ENCODE data around the gene HORMAD2.
"Not testable (repeated sequence)": the region's sequence is repeated elsewhere in the genome, so short reads cannot be mapped to it uniquely, and the experiment has no call there.

Gene HORMAD2

GRCh38 chr22:30206944-30207343 is 126.7 kb downstream of the HORMAD2 start:
- in situ Hi-C loops (cut with MboI; ENCODE audit: low sequenced_read_pairs): no loop called here

- in situ Hi-C loops (cut with MboI; ENCODE audit: low sequenced_read_pairs): no loop called here
These were observed 128.7 kb downstream of the HORMAD2 start for GRCh38 chr22:30208631-30209603.

- in situ Hi-C loops (cut with MboI; ENCODE audit: low sequenced_read_pairs): no loop called here
These were observed 129.4 kb downstream of the HORMAD2 start for GRCh38 chr22:30209642-30210041.

DNA sequence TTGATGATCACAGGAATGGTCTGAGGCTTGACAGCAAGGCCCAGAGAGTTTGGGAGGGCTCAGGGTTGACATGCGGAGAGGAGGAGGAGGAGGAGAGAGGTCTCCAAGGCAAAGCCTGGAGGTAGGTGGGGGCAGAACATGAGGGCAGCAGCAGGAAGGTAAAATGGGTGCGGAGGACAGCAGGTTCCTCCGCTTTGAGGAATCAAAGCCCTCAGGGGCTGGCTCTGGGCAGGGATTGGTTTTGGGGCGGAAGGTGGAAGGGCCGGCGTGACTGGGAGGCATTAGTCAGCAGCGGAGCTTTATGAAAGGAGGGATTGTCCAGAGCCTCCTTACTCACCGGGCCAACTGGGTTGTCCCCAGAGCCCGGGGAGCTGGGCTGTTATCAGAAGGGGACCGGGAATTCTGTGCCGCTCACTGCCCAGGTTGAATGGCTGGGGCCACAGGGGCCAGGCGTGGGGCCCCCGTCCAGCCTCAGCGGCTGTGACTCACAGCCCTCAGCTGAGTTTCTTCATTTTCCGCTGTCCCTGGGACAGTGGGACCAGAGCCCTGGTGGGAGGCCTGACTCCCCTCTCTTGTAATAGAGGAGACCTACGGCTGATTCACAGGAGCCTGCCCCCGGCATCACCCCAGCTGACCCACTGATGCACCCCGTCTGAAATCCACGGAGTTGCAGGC is 130.1 kb downstream of the HORMAD2 start:
- in situ Hi-C loops (cut with MboI; ENCODE audit: low sequenced_read_pairs): no loop called here

- in situ Hi-C loops (cut with MboI; ENCODE audit: low sequenced_read_pairs): no loop called here
These were observed 131.0 kb downstream of the HORMAD2 start for GRCh38 chr22:30211124-30211820.

DNA sequence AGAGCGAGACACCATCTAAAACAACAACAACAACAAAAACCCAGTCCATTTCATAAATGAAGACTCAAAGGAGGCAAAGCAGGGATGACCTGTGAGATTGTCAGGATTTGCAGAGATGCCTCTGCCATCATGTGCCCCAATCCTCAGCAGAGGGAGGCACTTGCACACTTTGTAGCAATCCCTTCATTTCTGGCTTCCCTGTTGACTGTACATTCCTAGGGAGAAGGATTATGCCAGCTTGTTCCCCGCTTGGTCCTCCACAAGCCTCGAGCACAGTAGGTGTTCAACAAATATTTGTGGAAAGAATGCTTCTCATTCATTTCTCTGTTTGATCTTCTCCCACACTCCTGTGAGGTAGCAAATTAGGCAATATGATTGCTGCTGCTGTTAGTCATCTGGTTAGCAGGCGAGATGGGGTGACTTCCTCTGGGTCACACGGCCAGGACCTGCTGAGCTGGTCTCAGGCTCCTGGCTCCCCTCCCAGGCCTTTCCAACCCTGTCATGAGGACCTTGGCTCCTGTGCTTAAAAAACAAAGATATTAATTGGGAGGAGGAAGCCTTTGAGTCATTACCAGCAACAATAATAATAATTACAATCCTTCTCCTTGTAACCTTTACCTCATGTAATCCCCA is 132.2 kb downstream of the HORMAD2 start:
- in situ Hi-C loops (cut with MboI; ENCODE audit: low sequenced_read_pairs): no loop called here

DNA sequence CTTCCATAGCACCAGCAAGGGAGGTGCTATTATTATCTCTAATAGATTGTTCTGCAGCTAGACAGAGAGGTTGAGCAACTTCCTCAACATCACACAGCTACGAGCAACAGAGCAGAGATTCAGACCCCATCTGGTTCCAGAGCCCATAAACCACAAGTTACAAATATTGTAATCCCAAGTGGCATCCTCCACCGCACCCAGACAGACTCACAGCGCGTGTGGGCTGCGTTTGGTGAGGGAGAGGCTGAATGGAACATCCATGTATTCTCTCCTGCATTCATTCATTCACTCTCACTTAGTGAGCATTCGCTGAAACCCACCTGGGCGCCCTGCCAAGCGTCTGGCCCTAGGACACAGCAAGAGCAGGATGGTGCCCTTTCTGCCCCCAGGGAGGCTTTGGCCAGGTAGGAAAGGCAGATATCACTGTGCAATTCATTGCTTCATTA is 132.8 kb downstream of the HORMAD2 start:
- in situ Hi-C loops (cut with MboI; ENCODE audit: low sequenced_read_pairs): no loop called here

DNA sequence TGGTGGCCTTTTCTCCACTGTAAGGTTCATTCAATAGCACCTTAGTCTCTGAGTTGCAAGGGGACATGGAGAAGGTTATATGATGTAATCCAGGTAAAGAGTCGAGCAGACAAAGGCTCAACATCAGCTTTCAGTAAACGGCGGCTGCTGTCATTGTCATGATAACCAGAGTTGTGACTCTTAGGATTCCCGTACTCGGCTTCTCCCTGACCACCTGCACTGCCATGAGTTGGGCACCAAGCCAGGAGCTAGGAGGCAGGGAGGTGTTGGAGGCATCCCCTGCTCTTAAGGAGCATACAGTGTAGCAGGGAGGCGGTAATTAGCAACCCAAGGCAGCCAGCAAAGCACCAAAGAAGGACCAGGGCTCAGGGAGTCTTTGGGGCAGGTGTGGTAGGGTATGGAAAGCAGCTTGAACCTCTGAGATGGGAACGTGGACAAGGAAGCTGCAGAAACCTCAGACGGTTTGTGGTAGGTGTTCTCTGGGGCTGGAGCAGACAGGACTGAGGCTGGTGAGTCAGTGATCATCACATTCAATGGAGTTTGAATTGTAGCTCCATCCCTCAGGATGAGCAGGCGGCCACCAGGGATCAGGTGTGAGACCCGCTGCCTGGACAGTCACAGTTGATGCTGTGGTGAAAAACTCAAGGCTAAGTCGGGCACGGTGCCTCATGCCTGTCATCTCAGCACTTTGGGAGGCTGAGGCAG is 134.6 kb downstream of the HORMAD2 start:
- in situ Hi-C loops (cut with MboI; ENCODE audit: low sequenced_read_pairs): no loop called here

DNA sequence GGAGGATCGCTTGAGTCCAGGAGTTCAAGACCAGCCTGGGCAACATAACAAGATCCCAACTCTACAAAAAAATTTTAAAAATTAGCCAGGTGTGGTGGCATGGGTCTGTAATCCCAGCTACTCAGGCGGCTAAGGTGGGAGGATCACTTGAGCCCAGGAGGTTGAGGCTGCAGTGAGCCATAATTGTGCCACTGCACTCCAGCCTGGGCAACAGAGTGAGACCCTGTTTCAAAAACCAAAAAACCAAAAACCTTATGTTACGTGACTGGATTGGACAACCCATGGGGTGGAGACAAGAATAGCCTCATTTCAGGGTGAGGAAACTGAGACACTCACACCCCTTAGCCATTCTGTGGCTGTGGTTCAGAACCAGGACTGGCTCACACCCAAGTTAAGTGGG is 136.0 kb downstream of the HORMAD2 start:
- in situ Hi-C loops (cut with MboI; ENCODE audit: low sequenced_read_pairs): not testable (repeated sequence)

GRCh38 chr22:30216710-30217109 is 136.4 kb downstream of the HORMAD2 start:
- in situ Hi-C loops (cut with MboI; ENCODE audit: low sequenced_read_pairs): no loop called here

GRCh38 chr22:30217698-30218560 is 137.7 kb downstream of the HORMAD2 start:
- in situ Hi-C loops (cut with MboI; ENCODE audit: low sequenced_read_pairs): no loop called here

- in situ Hi-C loops (cut with MboI; ENCODE audit: low sequenced_read_pairs): no loop called here
These were observed 138.9 kb downstream of the HORMAD2 start for GRCh38 chr22:30219049-30219654.

GRCh38 chr22:30219668-30220278 is 139.5 kb downstream of the HORMAD2 start:
- in situ Hi-C loops (cut with MboI; ENCODE audit: low sequenced_read_pairs): no loop called here

GRCh38 chr22:30220338-30221012 is 140.2 kb downstream of the HORMAD2 start:
- in situ Hi-C loops (cut with MboI; ENCODE audit: low sequenced_read_pairs): no loop called here

GRCh38 chr22:30221121-30221992 is 141.1 kb downstream of the HORMAD2 start:
- in situ Hi-C loops (cut with MboI; ENCODE audit: low sequenced_read_pairs): no loop called here

- in situ Hi-C loops (cut with MboI; ENCODE audit: low sequenced_read_pairs): no loop called here
These were observed 142.1 kb downstream of the HORMAD2 start for GRCh38 chr22:30222321-30222720.

- in situ Hi-C loops (cut with MboI; ENCODE audit: low sequenced_read_pairs): no loop called here
These were observed 143.0 kb downstream of the HORMAD2 start for GRCh38 chr22:30223303-30223702.

Data from HL-60/S4 treated with retinoic acid at 250 ng/mL for 4 days and 3 days (cell line).